ENCODE data around the gene TMEM127.

DNA sequence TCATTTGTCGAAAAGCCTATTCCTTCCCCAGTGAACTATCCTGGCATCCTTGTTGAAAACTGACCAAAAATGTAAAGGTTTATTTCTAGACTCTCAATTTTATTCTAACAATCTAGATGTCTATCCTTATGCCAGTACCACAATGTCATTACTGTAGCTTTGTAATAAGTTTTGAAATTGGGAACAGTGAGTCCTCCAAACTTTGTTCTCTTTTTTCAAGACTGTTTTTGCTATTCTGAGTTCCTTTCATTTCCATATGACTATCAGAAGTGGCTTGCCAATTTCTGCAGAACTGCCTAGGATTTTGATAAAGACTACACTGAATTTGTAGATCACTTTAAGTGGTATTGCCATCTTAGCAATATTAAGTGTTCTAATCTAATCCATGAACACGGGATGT is 66.9 kb downstream of the TMEM127 start:
- TF ChIP-seq POLR2A (IDR thresholded peaks at IDR 0.05) = no peak
- TF ChIP-seq, protein P1, sequence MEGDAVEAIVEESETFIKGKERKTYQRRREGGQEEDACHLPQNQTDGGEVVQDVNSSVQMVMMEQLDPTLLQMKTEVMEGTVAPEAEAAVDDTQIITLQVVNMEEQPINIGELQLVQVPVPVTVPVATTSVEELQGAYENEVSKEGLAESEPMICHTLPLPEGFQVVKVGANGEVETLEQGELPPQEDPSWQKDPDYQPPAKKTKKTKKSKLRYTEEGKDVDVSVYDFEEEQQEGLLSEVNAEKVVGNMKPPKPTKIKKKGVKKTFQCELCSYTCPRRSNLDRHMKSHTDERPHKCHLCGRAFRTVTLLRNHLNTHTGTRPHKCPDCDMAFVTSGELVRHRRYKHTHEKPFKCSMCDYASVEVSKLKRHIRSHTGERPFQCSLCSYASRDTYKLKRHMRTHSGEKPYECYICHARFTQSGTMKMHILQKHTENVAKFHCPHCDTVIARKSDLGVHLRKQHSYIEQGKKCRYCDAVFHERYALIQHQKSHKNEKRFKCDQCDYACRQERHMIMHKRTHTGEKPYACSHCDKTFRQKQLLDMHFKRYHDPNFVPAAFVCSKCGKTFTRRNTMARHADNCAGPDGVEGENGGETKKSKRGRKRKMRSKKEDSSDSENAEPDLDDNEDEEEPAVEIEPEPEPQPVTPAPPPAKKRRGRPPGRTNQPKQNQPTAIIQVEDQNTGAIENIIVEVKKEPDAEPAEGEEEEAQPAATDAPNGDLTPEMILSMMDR (IDR thresholded peaks at IDR 0.05) = no peak
- TF ChIP-seq POLR2AphosphoS5 (IDR thresholded peaks at IDR 0.05) = no peak
